Bronchial epithelial cell (primary cell): ENCODE results near the gene SPPL2C. TPM values are rescaled to one million over a fixed set of nuclear protein-coding genes. Genes with fewer than 3 reads are reported as not detected.

Source experiments
- DNase-seq: peaks from one replicate; pipeline ENCODE4 v3.0.0-alpha.2; 2010; ENCODE audit warnings: low read depth
- FAIRE-seq: peaks from 2 replicates; lab custom pipeline; 2011; peaks lifted over from hg19 to GRCh38; lab: Jason Lieb, UNC
- H3K27me3 ChIP-seq: 2 replicates; pipeline ENCODE4 v1.5.1; 2011; ENCODE audit warnings: low read length; ENCODE audit not compliant: control insufficient read depth, insufficient read depth
- H3K36me3 ChIP-seq: 2 replicates; pipeline ENCODE4 v1.5.1; 2011; ENCODE audit warnings: low read length; ENCODE audit not compliant: control insufficient read depth, insufficient read depth
- H3K4me3 ChIP-seq: 2 replicates; pipeline ENCODE4 v1.5.1; 2011; ENCODE audit warnings: mild to moderate bottlenecking, low read depth, low read length, control low read depth
- total RNA-seq: library from RNA; depleted of rRNA; stranded (reverse); fragments of >200 nt; gene quantifications from 2 replicates; pipeline ENCODE4 v1.2.1, GENCODE V29; 2014
- TF ChIP-seq, protein P1 (sequence below): IDR thresholded peaks from 2 replicates; pipeline ENCODE4 v1.5.1; 2011; ENCODE audit warnings: mild to moderate bottlenecking, moderate library complexity, low read length, control low read depth, inconsistent platforms; ENCODE audit not compliant: insufficient read depth, severe bottlenecking

Gene SPPL2C
- total RNA-seq, 1 donor from 2014 or later = not detected

DNA sequence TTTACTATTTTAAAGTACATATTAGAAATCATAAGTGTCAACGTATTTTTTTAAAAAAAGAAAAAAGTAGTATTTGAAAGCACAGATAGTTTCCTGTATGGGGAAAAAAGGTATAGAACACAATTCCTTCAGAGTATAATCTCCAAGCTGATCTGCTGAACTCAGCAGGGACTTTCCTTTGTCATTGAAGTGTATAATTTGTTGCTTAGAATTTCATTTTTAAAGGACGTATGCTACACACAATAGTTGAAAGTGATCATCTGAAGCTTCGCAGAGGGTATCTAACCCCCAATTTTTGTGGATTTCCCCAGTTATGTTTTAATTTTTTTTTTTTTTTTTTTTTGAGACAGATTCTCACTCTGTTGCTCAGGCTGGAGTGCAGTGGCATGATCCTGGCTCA, 29.5 kb downstream of the SPPL2C start:
- H3K36me3 ChIP-seq = no peaks in the 10 kb centered on the region
- DNase-seq (no peak), FAIRE-seq (no peak)
- TF ChIP-seq, protein P1, sequence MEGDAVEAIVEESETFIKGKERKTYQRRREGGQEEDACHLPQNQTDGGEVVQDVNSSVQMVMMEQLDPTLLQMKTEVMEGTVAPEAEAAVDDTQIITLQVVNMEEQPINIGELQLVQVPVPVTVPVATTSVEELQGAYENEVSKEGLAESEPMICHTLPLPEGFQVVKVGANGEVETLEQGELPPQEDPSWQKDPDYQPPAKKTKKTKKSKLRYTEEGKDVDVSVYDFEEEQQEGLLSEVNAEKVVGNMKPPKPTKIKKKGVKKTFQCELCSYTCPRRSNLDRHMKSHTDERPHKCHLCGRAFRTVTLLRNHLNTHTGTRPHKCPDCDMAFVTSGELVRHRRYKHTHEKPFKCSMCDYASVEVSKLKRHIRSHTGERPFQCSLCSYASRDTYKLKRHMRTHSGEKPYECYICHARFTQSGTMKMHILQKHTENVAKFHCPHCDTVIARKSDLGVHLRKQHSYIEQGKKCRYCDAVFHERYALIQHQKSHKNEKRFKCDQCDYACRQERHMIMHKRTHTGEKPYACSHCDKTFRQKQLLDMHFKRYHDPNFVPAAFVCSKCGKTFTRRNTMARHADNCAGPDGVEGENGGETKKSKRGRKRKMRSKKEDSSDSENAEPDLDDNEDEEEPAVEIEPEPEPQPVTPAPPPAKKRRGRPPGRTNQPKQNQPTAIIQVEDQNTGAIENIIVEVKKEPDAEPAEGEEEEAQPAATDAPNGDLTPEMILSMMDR = no peak
- no peaks in the 10 kb centered on the region for H3K27me3 ChIP-seq
- H3K4me3 ChIP-seq = no peak overlapping the region

DNA sequence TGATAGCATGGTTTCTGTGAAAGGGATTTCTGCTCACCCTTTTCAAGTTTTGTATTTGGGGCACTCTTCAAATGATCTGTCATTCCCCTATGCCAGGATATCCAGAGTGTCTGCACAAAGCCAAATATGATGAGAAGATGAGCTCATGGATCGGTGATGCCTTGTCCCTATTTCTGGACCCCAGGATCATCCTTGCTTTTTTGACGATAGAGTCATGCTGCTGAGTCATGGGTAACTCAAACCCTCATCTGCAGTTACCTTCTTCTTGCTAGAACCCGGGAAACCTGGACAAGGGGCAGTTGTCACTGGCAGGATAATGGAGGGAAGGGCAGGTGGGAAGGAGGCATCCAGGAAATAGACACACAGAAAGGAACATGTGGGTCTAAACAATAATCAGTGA, 31.9 kb downstream of the SPPL2C start:
- H3K27me3 ChIP-seq = no peaks in the 10 kb centered on the region
- FAIRE-seq (no peak), DNase-seq (no peak)
- TF ChIP-seq, protein P1 = no peak
- H3K36me3 ChIP-seq = no peaks in the 10 kb centered on the region
- no peak overlapping the region for H3K4me3 ChIP-seq

DNA sequence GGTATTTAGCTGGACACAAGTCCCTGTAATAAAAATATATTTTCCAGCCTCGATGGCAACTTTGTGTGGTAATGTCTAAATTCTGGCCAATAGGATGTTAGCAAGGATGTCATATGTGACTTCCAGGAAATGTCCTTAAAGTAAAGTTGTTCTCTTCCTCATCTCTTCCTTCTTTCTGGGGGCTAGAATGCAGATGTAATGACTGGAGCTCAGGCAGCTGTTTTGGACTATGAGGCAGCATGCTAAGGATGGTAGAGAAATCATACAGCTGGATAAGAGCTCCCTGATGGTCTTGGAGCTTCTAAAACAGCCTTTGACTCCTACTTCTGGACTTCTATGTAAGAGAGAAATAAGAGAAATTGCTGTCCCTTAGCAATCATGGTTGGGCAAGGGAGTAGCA, 32.8 kb downstream of the SPPL2C start:
- no peaks in the 10 kb centered on the region for H3K27me3 ChIP-seq
- no peak for FAIRE-seq
- no peaks in the 10 kb centered on the region for H3K36me3 ChIP-seq
- TF ChIP-seq, protein P1 = no peak
- DNase-seq = no peak
- no peak overlapping the region for H3K4me3 ChIP-seq

DNA sequence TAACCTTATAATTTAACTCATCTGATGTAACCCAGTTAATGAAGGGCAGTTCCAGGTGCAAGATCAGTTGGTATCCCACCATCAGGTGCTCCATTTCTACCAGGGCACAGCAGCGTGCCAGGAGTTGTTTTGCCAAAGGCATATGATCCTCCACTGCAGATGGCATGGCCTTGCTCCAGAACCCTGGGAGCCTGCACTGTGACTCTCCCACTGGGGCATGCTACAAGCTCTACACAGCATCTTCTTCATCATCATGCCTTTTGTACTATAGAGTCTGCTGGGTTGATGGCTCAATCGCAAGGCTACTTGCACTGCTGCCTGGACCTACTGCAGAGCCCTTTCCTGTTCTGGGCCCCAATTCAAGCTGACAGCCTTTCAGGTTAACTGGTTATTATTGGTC, 38.4 kb downstream of the SPPL2C start:
- FAIRE-seq (no peak), DNase-seq (no peak)
- Histone ChIP-seq H3K27me3 (no peaks in the 10 kb centered on the region), H3K4me3 (no peak overlapping the region), H3K36me3 (no peaks in the 10 kb centered on the region)
- TF ChIP-seq, protein P1 = no peak

DNA sequence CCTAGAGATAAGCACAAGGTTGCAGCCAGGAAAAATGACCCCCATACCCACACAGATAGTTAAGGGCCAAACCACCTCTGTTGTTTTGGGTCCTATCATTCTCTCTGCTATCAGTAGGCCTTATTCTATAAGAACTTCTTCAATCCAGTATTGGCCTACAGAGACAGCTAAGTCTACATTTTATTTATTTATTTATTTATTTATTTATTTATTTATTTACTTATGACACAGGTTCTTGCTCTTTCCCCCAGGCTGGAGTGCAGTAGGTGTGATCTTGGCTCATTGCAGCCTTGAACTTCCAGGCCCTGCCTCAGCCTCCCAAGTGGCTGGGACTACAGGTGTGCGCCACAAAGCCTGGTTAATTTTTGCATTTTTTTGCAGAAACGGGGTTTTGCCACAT, 42.2 kb downstream of the SPPL2C start:
- TF ChIP-seq, protein P1 = no peak
- no peaks in the 10 kb centered on the region for H3K27me3 ChIP-seq
- DNase-seq (no peak), FAIRE-seq (no peak)
- H3K4me3 ChIP-seq = no peak overlapping the region
- no peaks in the 10 kb centered on the region for H3K36me3 ChIP-seq

DNA sequence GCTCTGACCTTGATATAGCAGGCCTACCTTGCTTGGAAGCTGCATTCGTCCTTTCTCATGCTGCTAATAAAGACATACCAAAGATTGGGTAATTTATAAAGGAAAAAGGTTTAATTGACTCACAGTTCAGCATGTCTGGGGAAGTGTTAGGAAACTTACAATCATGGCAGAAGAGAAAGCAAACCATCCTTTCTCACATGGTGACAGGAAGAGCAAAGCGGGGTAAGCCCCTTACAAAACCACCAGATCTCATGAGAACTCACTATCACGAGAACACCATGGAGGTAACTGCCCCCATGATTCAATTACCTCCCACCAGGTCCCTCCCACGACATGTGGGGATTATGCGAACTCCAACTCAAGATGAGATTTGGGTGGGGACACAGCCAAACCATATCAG, 43.7 kb downstream of the SPPL2C start:
- FAIRE-seq (no peak), DNase-seq (no peak)
- H3K27me3 ChIP-seq = no peaks in the 10 kb centered on the region
- H3K36me3 ChIP-seq = no peaks in the 10 kb centered on the region
- H3K4me3 ChIP-seq = no peak overlapping the region
- TF ChIP-seq, protein P1 = no peak
